ENCODE data around the gene ADAMTS17.

DNA sequence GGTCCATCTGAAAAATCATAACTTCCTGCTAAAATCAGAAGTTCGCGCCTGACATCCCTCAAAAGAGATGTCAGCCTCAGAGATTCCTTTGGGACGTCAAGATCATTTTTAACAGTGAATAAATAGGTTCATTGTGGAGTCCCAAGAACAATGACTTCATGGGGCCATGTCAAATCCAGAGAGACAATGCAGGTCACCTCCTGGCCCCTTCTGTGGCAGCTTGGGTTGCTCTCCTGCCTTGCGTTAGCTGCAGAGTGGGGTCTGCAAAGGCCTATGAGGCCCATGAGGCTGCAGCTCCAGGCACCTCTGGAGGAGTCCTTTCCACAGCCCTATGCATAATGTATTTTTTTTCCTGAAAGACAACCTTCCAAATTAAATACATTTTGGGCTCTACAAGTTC is 282.3 kb downstream of the ADAMTS17 start:
- no peak for TF ChIP-seq POLR2A (IDR thresholded peaks at IDR 0.05; ENCODE audit: low read length)
- no peak for TF ChIP-seq GATA1 (IDR thresholded peaks at IDR 0.05; ENCODE audit: low read depth, low read length)
